ENCODE results near the gene UQCC2.

- TF ChIP-seq CTCF (conservative IDR thresholded peaks at IDR 0.05) = no peak
- no peak for TF ChIP-seq EZH2 (IDR thresholded peaks at IDR 0.05; ENCODE audit: low read depth)
Measured at GRCh38 chr6:33670971-33671743, 40.3 kb downstream of the UQCC2 start.

All from PC-9 (cell line).